Stimulated activated CD4-positive, alpha-beta T cell treated with anti-CD3 and anti-CD28 coated beads, TNF-alpha, amount 100 ng/mL, for 48 hours (primary cell): Measurements from ENCODE around the gene NINJ2.

ENCODE experiments used
- DNase-seq, 3 donors: peaks; one replicate each; pipeline ENCODE4 v3.0.0-alpha.2; 2020; ENCODE audit warnings: low read depth in 3 of 3

Gene NINJ2

DNA sequence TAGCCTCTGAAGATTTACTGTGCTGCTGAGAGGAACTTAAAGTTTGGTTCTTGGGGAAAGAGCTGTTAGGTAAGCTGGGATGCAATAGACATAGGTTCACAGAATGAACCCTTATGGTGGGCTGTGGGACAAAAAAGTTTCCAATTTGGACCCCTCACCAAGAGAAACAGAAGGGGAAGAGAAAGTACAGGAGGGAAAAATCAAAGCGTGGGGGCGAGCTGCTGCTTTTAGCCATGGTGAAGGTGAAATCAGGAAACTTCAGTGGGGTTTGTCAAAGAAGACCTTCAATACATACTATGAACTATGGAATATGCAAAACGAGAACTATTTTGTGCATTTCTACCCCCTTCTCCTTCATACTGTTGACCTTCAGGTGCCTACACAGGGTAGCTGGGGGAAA is 10.6 kb upstream of the NINJ2 start:
- no peak for DNase-seq

DNA sequence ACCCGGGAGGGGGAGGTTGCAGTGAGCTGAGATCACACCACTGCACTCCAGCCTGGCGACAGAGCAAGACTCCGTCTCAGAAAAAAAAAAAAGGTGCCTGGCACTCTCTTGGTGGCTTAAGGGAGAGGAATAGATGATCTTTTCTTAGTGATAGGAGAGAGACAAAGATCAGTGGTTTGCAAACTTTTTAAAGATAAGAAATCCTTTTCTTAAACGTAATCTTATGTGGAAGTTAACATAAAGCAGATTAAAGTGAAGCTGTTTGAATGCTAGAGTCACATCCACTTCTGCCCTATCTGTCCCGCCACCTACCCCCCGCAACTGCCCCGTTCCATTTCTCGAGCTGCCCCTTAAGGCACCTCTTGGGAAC is 6.3 kb upstream of the NINJ2 start:
- no peak for DNase-seq

- DNase-seq = no peak
These were observed 4.8 kb upstream of the NINJ2 start for GRCh38 chr12:668090-668481.

GRCh38 chr12:666766-667308 is 3.6 kb upstream of the NINJ2 start:
- DNase-seq = no peak

- DNase-seq = no peak
These were observed 2.8 kb upstream of the NINJ2 start for GRCh38 chr12:666066-666465.

DNA sequence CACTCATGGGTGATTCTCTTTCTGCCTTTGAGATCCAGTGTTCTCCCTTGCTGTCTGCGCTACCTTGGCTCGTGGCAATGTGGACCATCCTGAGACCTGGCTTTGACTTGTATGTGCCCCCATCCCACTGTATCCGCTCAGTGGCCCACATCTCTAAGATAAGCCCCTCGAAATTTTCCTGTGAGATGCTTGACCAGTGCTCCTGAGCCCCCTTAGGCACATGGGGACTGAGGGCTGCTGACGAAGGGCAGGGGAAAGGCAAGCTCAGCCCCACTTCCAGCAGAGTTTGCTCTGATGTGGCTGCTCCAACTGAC is 1.5 kb upstream of the NINJ2 start:
- DNase-seq = no peak

DNA sequence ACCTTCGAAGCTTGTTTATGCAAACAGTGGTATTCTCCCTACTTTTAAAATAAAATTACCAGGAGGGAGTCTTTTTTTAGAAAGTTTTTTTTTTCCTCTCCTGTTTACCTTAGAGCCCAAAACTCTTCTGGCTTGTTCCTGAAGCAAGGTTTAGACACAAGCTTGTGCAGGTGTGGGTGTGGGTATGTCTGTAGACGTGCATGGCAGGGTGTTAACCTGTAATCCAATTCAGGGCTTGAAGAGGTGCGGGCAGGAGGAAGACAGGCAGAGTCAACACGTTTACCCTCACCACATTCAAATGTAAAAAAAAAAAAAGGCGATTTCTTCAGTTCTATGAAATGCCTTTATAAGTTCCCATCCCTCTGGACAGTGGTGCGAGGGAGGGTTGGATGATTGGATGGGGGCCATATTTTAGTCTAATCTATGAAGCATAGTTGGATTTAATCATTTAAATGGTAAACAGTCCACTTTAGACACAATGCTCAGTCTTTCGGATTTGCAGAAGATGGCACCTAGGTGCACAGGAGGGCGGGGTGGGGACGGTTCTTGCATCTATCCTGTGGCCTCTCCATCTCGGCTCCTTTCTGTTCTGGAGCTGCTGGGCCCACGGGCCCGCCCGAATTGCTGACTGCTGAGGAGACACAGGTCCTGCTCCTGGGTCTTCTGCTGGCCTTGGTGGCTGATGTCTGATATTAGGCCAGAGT is 982 bp upstream of the NINJ2 start:
- DNase-seq = no peak

DNA sequence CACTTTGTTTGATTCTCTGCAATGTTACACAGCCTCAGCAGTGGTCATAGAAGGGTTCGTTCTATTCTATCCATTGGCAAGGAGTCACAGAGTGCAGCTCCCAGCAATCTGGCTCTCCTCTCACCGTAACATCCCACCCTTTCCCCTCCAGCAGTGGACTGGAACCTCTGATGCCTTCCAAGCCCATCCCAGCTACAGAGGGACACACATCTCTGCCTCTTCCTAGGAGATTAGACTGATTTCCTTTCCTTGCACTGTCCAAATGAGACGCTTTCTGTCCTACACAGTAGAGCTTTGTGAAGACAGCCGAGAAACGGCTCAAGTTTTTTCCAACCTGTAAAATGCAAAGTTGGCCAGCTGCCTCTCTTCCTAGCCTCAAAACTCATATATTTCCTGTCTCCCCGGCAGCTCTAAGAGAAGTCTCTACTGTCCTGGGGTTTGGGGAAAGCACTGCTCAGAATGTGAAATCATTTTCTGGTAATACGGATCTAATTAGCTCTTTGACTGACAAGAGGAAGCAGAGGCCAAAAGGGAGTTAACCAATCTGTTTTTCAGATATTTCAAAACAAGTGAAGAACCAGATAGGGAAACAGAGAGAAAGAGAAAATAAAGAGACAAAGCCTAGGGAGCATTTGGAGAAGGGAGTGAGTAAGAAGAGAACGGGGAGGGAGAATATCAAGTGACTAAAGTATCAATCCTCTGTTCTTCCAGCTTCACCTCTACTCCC is 516 bp downstream of the NINJ2 start:
- no peak for DNase-seq

DNA sequence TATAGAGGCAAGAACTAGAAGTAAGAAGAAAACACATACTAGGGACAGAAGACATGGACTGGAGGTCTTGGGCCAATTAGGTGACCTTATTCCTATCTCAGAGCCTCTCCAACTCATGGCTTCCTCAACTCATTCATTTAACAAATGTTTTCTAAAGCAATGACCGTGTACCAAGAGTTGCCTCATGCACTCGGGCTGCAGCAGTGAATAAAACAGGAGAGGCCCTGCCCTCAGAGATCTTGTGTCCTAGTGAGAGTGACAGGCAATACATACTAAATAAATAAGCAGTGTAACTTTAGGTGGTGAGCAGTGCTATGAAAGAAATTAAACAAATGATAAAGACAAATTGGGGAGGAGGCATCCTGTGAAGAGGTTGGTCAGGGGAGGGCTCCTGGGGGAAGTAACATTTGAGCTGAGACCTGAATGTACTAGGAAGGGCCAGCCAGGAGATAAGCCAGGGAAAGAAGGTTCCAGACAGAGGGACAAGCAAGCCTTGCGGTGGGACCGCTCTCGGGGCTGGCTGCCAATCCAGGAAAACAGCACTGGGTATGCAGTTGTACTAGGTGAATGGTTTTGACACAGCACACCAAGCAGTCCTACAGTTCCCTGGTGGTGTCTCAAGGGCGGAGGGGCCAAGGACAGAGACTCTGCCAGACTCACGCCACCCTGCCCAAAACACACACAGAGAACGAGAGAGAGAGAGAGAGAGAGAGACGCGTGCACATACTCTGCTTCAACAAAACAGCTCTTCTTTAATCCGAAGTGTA is 1.3 kb downstream of the NINJ2 start:
- DNase-seq = no peak

GRCh38 chr12:659090-659683 is 4.1 kb downstream of the NINJ2 start:
- DNase-seq = no peak

- no peak for DNase-seq
These were observed 12.3 kb downstream of the NINJ2 start for GRCh38 chr12:650983-651382.

- DNase-seq = no peak
These were observed 15.7 kb downstream of the NINJ2 start for GRCh38 chr12:647385-648085.

DNA sequence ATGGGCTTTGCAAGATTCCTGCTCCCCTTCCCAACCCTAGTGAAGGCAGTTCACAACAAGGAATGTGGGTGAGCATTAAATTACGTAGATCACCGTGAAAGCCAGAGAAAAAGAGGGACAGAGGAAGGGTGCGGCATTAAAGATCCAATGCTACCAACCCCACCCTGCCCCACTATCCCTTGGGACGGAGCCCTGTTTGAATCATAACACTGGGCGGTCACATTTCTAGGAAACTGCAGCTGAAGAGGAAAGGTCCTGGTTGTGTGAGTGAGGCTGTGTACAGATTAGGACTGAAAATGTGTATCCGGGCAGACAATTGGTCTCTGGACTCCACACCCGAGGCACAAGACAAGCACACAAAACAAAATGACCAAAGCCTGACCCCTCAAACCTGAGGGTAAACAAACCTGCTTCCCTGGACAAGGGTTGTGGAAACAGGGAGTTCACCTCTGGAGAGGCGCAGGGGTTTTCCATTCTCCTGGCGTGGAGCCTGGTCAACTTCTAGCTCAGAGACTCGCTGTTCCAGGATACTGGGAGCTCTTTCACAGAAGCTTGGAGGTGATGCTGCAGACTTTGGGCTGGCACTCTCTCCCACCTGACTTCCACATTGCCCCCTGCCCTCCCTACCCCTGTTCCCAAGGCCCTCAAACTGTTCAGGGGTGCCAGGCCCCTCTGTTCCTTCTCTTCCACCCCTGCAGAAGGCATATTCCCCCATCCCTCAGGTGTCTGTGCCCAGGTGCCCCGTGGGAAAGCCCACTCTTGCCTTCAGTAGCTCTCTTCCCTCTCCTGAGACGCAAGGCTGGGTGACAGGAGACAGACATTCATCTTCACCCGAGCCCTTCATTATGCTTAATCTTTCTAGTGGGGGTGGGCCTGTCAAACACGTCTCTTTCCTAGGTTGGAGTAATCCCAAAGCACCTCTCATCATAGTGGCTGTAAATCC is 16.5 kb downstream of the NINJ2 start:
- no peak for DNase-seq

- no peak for DNase-seq
These were observed 17.6 kb downstream of the NINJ2 start for GRCh38 chr12:645563-646071.

DNA sequence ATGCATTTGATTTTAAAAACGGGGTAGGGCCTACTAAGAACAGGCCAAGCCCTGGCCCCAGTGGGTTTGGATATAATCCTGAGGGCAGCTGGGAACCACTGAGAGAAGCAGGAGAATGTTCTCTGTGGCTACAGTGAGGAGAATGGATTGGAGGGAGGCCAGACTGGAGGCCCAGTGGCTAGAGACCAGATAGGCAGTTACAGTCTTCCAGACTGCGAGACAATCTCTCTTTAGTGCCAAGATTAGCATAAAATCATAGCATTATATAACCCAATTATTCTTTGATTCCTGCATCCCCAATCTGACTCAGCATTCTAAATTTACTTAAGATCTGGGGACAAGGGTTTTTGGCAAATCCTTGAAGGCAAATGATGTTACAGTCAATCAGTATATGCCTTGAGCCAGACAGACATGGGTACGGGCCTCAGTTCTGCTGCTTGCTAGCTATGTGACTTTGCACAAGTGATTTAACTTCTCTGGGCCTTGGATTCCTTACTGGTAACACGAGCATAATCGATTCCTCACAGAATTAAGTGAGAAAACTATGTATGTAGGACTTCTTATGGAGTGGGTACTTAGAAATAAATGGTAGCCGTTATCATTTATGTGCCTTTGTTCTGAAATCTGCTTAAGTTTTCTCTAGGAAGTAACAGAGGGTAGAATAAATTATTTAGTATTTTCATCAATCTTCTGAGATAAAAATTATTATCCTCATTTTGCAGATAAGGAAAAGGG is 18.3 kb downstream of the NINJ2 start:
- DNase-seq = no peak

GRCh38 chr12:644303-644639 is 19.0 kb downstream of the NINJ2 start:
- no peak for DNase-seq

GRCh38 chr12:643475-644302 is 19.6 kb downstream of the NINJ2 start:
- no peak for DNase-seq

GRCh38 chr12:642633-643474 is 20.4 kb downstream of the NINJ2 start:
- DNase-seq = peak; percentile 51 to 72 (median 54)
